Common myeloid progenitor, CD34-positive (primary cell): Measurements from ENCODE around the gene CFAP410.
"Not testable (repeated sequence)": the region's sequence is repeated elsewhere in the genome, so short reads cannot be mapped to it uniquely, and the experiment has no call there.

Experiments used
- CTCF ChIA-PET: fragments of 350-600 bp; sonication (Branson Sonifier 250); formaldehyde crosslinking; loops from one replicate; lab custom pipeline; 2021; ENCODE audit warnings: antibody characterized with exemption; lab: Charles Lee
- POLR2A ChIA-PET: fragments of 350-600 bp; sonication (Branson Sonifier 250); formaldehyde crosslinking; loops from one replicate; lab custom pipeline; 2021; ENCODE audit warnings: antibody characterized with exemption; lab: Charles Lee
- DNase-seq, 3 donors: peaks; one replicate each; pipeline versions ENCODE4 v3.0.0 to v3.0.0-alpha.2; 2013
- H3K27ac ChIP-seq, 2 experiments: 1 replicate in 1 of 2; 2 replicates in 1 of 2; pipeline ENCODE4 v1.7.0; 2013; ENCODE audit warnings: inconsistent platforms in 2 of 2, low read length in 2 of 2, mild to moderate bottlenecking in 2 of 2, low read depth in 1 of 2, moderate library complexity in 1 of 2; ENCODE audit not compliant: severe bottlenecking in 2 of 2, insufficient read depth in 1 of 2, poor library complexity in 1 of 2
- H3K27me3 ChIP-seq, 5 experiments: replicated peaks in 2 of 5; 1 replicate in 3 of 5; 2 replicates in 2 of 5; pipeline versions ENCODE4 v1.6.1 to v1.7.0; 2013; ENCODE audit warnings: low read length in 4 of 5, mild to moderate bottlenecking in 2 of 5, moderate library complexity in 2 of 5, inconsistent platforms in 1 of 5; ENCODE audit not compliant: insufficient read depth in 5 of 5, control insufficient read depth in 4 of 5
- H3K36me3 ChIP-seq, 4 experiments: 1 replicate in 2 of 4; 2 replicates in 2 of 4; pipeline versions ENCODE4 v1.6.1 to v1.7.0; 2013; ENCODE audit warnings: low read length in 3 of 4, control low read depth in 1 of 4, mild to moderate bottlenecking in 1 of 4; ENCODE audit not compliant: control insufficient read depth in 4 of 4, insufficient read depth in 4 of 4
- H3K4me1 ChIP-seq, 4 experiments: 1 replicate in 3 of 4; 2 replicates in 1 of 4; pipeline versions ENCODE4 v1.6.1 to v1.7.1; 2013; ENCODE audit warnings: low read length in 3 of 4, mild to moderate bottlenecking in 3 of 4, control low read depth in 1 of 4, inconsistent platforms in 1 of 4, moderate library complexity in 1 of 4; ENCODE audit not compliant: control insufficient read depth in 4 of 4, insufficient read depth in 4 of 4; ENCODE audit errors: control extremely low read depth in 1 of 4
- H3K4me3 ChIP-seq, 7 experiments: 1 replicate in 4 of 7; 2 replicates in 3 of 7; pipeline versions ENCODE4 v1.5.1 to v1.7.0; 2013; ENCODE audit warnings: mild to moderate bottlenecking in 7 of 7, low read length in 6 of 7, moderate library complexity in 6 of 7, inconsistent platforms in 2 of 7, low read depth in 2 of 7, control low read depth in 1 of 7; ENCODE audit not compliant: insufficient read depth in 4 of 7, control insufficient read depth in 1 of 7; ENCODE audit errors: extremely low read depth in 1 of 7
- H3K9me3 ChIP-seq, 5 experiments: 1 replicate in 4 of 5; 2 replicates in 1 of 5; pipeline versions ENCODE4 v1.6.1 to v1.7.1; 2013; ENCODE audit warnings: low read length in 4 of 5, mild to moderate bottlenecking in 2 of 5, inconsistent platforms in 1 of 5, low read depth in 1 of 5, moderate library complexity in 1 of 5; ENCODE audit not compliant: control insufficient read depth in 4 of 5, insufficient read depth in 2 of 5; ENCODE audit errors: control extremely low read depth in 1 of 5
- WGBS: methylation state at CpG from one replicate; pipeline ENCODE4 v1.1.5; 2013; ENCODE audit not compliant: insufficient coverage; 5-methylcytosine and 5-hydroxymethylcytosine counted together

Gene CFAP410

GRCh38 chr21:44285138-44285992 lies 53.8 kb downstream of the CFAP410 start, which contains the start of gene AIRE:
Gene AIRE, plus strand, starts transcription at chr21:44285876. Its CDS starts 131 bp downstream, at chr21:44286007.
- H3K27ac ChIP-seq = no peak within 1 kb of the TSS
- ChIA-PET POLR2A (no interaction called here), CTCF (interaction anchor here (1.5 kb wide), 1 partner anchor 13 kb away, joined by 6 read pairs; no protein-coding TSS in a partner anchor)
- H3K27me3 ChIP-seq = no peaks in the 10 kb centered on the region
- H3K4me1 ChIP-seq = peaks cover 0 to 22% (median 16%) of the 10 kb centered on the region in 4 experiments
- no peaks in the 10 kb centered on the region for H3K36me3 ChIP-seq
- H3K9me3 ChIP-seq = no peaks in the 10 kb centered on the region
- peak in 1 of 3 donors; percentile 43 for DNase-seq
- H3K4me3 ChIP-seq = peak within 1 kb of the TSS in 2 of 7 experiments; percentile 32 to 38
- 66% methylated on average over 49 of the region's 56 CpGs for WGBS

GRCh38 chr21:44283948-44284347 lies 55.2 kb downstream of the CFAP410 start:
- Histone ChIP-seq H3K36me3 (no peaks in the 10 kb centered on the region), H3K27me3 (no peaks in the 10 kb centered on the region), H3K27ac (no peak overlapping the region), H3K4me3 (peak overlapping the region in 2 of 7 experiments; percentile 19 to 38), H3K9me3 (no peaks in the 10 kb centered on the region), H3K4me1 (peaks cover 0 to 22% (median 16%) of the 10 kb centered on the region in 4 experiments)
- 25% methylated on average over 4 of the region's 11 CpGs for WGBS
- peak in 2 of 3 donors; percentile 64 to 69 for DNase-seq
- CTCF ChIA-PET = interaction anchor here (1.1 kb wide), 1 partner anchor 16 kb away, joined by 5 read pairs; no protein-coding TSS in a partner anchor
- POLR2A ChIA-PET = no interaction called here

- H3K4me1 ChIP-seq = peaks cover 0 to 22% (median 16%) of the 10 kb centered on the region in 4 experiments
- H3K4me3 ChIP-seq, H3K27ac ChIP-seq, H3K9me3 ChIP-seq, H3K27me3 ChIP-seq, POLR2A ChIA-PET, DNase-seq, H3K36me3 ChIP-seq: not testable (repeated sequence)
- CTCF ChIA-PET = interaction anchor here (1.1 kb wide), 1 partner anchor 15 kb away, joined by 5 read pairs; no protein-coding TSS in a partner anchor
- 29% methylated on average over 3 of the region's 11 CpGs for WGBS
Measured at GRCh38 chr21:44283211-44283785, 55.9 kb downstream of the CFAP410 start.

GRCh38 chr21:44282370-44282769 lies 56.8 kb downstream of the CFAP410 start:
- WGBS = 99% methylated on average over 8 of the region's 9 CpGs
- no peak overlapping the region for H3K4me3 ChIP-seq
- no peaks in the 10 kb centered on the region for H3K27me3 ChIP-seq
- ChIA-PET CTCF (interaction anchor here (0.9 kb wide), 1 partner anchor 15 kb away, joined by 3 read pairs; no protein-coding TSS in a partner anchor), POLR2A (no interaction called here)
- H3K36me3 ChIP-seq = no peaks in the 10 kb centered on the region
- no peak overlapping the region for H3K27ac ChIP-seq
- no peaks in the 10 kb centered on the region for H3K9me3 ChIP-seq
- DNase-seq = no peak
- H3K4me1 ChIP-seq = peaks cover 0 to 22% (median 16%) of the 10 kb centered on the region in 4 experiments

- Histone ChIP-seq H3K4me1 (peaks cover 0 to 22% (median 16%) of the 10 kb centered on the region in 4 experiments), H3K4me3 (no peak overlapping the region), H3K27ac (no peak overlapping the region), H3K9me3 (no peaks in the 10 kb centered on the region), H3K36me3 (no peaks in the 10 kb centered on the region), H3K27me3 (no peaks in the 10 kb centered on the region)
- WGBS = 98% methylated on average over 9 of the region's 9 CpGs
- DNase-seq = no peak
- POLR2A ChIA-PET = no interaction called here
- CTCF ChIA-PET = interaction anchor here (0.9 kb wide), 1 partner anchor 15 kb away, joined by 3 read pairs; no protein-coding TSS in a partner anchor
Measured at GRCh38 chr21:44281801-44282200, 57.4 kb downstream of the CFAP410 start.

- DNase-seq = no peak
- no peak overlapping the region for H3K4me3 ChIP-seq
- ChIA-PET POLR2A (no interaction called here), CTCF (interaction anchor here (1.1 kb wide), 1 partner anchor 12 kb away, joined by 4 read pairs; no protein-coding TSS in a partner anchor)
- H3K9me3 ChIP-seq = no peaks in the 10 kb centered on the region
- H3K27ac ChIP-seq = no peak overlapping the region
- H3K27me3 ChIP-seq = no peaks in the 10 kb centered on the region
- no peaks in the 10 kb centered on the region for H3K36me3 ChIP-seq
- WGBS = 91% methylated on average over 17 of the region's 19 CpGs
- H3K4me1 ChIP-seq = peaks cover 0 to 12% (median 11%) of the 10 kb centered on the region in 4 experiments
Measured at GRCh38 chr21:44279354-44280260, 59.6 kb downstream of the CFAP410 start.
